Measurements from ENCODE around the gene RPL36AL. TPM values are rescaled to one million over a fixed set of nuclear protein-coding genes. Genes with fewer than 3 reads are reported as not detected.

The RPL36AL gene
- polyA plus RNA-seq, 1 donor (not counting 4 experiments of a cell fraction or from before 2014, with no cell fraction given): 327 TPM

GRCh38 chr14:49623387-49623786 lies 3.0 kb upstream of the RPL36AL start:
- peak overlapping the region; percentile 99 for H3K27ac ChIP-seq (ENCODE audit: control insufficient read depth, insufficient read depth, low read length)
- peaks cover 35% of the 10 kb centered on the region for H3K4me1 ChIP-seq (ENCODE audit: control insufficient read depth, extremely low read depth, insufficient read depth, low read length)
- peaks cover 65% of the 10 kb centered on the region for H3K79me2 ChIP-seq (ENCODE audit: control insufficient read depth, insufficient read depth, low read length)
- peaks cover 0 to 8% of the 10 kb centered on the region in 2 experiments for H3K36me3 ChIP-seq (ENCODE audit: control insufficient read depth in 2 of 2, extremely low read depth in 1 of 2, insufficient read depth in 2 of 2, low read length in 2 of 2)
- H4K20me1 ChIP-seq (ENCODE audit: control insufficient read depth, extremely low read depth, insufficient read depth, low read length): peaks cover 7% of the 10 kb centered on the region
- no peaks in the 10 kb centered on the region for H3K9me3 ChIP-seq (ENCODE audit: control insufficient read depth, low read depth, low read length)
- dilution Hi-C loops (cut with MboI; ENCODE audit: extremely low pct_ligation_motif_present, low sequenced_read_pairs): no loop called here
- DNase-seq (ENCODE audit: low read depth, low spot score): no peak
- peak overlapping the region; percentile 100 for H3K4me2 ChIP-seq (ENCODE audit: control insufficient read depth, extremely low read depth, insufficient read depth, low read depth, low read length)
- no peak for FAIRE-seq
- peak overlapping the region in 2 of 3 experiments; percentile 34 to 44 for H3K4me3 ChIP-seq (ENCODE audit: control insufficient read depth in 2 of 3, extremely low read depth in 1 of 3, insufficient read depth in 2 of 3, low read depth in 1 of 3, low read length in 3 of 3)
- H3K9ac ChIP-seq (ENCODE audit: control insufficient read depth, extremely low read depth, insufficient read depth, low read length): peak overlapping the region; percentile 100
- no peaks in the 10 kb centered on the region for H3K27me3 ChIP-seq (ENCODE audit: control insufficient read depth, extremely low read depth, insufficient read depth, low read length)
- H3K9me1 ChIP-seq (ENCODE audit: control insufficient read depth, extremely low read depth, insufficient read depth, low read length): no peaks in the 10 kb centered on the region
- no peak overlapping the region for H2AFZ ChIP-seq (ENCODE audit: control insufficient read depth, low read length)
- TF ChIP-seq EZH2 (IDR thresholded peaks at IDR 0.05; ENCODE audit: low read length) (no peak), CTCF (optimal IDR thresholded peaks at IDR 0.05 in 1 of 3, IDR thresholded peaks at IDR 0.05 in 1 of 3, conservative IDR thresholded peaks at IDR 0.05 in 1 of 3; ENCODE audit: extremely low read depth in 1 of 3, insufficient read depth in 2 of 3, low read length in 3 of 3) (no peak)

DNA sequence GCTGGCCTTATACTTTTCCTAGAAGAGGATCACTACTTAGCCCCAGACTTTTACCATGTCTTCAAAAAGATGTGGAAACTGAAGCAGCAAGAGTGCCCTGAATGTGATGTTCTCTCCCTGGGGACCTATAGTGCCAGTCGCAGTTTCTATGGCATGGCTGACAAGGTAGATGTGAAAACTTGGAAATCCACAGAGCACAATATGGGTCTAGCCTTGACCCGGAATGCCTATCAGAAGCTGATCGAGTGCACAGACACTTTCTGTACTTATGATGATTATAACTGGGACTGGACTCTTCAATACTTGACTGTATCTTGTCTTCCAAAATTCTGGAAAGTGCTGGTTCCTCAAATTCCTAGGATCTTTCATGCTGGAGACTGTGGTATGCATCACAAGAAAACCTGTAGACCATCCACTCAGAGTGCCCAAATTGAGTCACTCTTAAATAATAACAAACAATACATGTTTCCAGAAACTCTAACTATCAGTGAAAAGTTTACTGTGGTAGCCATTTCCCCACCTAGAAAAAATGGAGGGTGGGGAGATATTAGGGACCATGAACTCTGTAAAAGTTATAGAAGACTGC lies 1.7 kb upstream of the RPL36AL start:
- H3K4me3 ChIP-seq (ENCODE audit: control insufficient read depth in 2 of 3, extremely low read depth in 1 of 3, insufficient read depth in 2 of 3, low read depth in 1 of 3, low read length in 3 of 3): peak overlapping the region; percentile 77 to 100 (median 100)
- H4K20me1 ChIP-seq (ENCODE audit: control insufficient read depth, extremely low read depth, insufficient read depth, low read length): peaks cover 7% of the 10 kb centered on the region
- H3K27ac ChIP-seq (ENCODE audit: control insufficient read depth, insufficient read depth, low read length): peak overlapping the region; percentile 99
- H3K9ac ChIP-seq (ENCODE audit: control insufficient read depth, extremely low read depth, insufficient read depth, low read length): peak overlapping the region; percentile 100
- FAIRE-seq (no peak), DNase-seq (ENCODE audit: low read depth, low spot score) (no peak)
- TF ChIP-seq EZH2 (IDR thresholded peaks at IDR 0.05; ENCODE audit: low read length) (no peak), CTCF (optimal IDR thresholded peaks at IDR 0.05 in 1 of 3, IDR thresholded peaks at IDR 0.05 in 1 of 3, conservative IDR thresholded peaks at IDR 0.05 in 1 of 3; ENCODE audit: extremely low read depth in 1 of 3, insufficient read depth in 2 of 3, low read length in 3 of 3) (no peak)
- H2AFZ ChIP-seq (ENCODE audit: control insufficient read depth, low read length): no peak overlapping the region
- dilution Hi-C loops (cut with MboI; ENCODE audit: extremely low pct_ligation_motif_present, low sequenced_read_pairs): no loop called here
- peaks cover 68% of the 10 kb centered on the region for H3K79me2 ChIP-seq (ENCODE audit: control insufficient read depth, insufficient read depth, low read length)
- H3K4me1 ChIP-seq (ENCODE audit: control insufficient read depth, extremely low read depth, insufficient read depth, low read length): peaks cover 46% of the 10 kb centered on the region
- H3K4me2 ChIP-seq (ENCODE audit: control insufficient read depth, extremely low read depth, insufficient read depth, low read depth, low read length): peak overlapping the region; percentile 100
- H3K36me3 ChIP-seq (ENCODE audit: control insufficient read depth in 2 of 2, extremely low read depth in 1 of 2, insufficient read depth in 2 of 2, low read length in 2 of 2): peaks cover 2 to 14% of the 10 kb centered on the region in 2 experiments
- no peaks in the 10 kb centered on the region for H3K27me3 ChIP-seq (ENCODE audit: control insufficient read depth, extremely low read depth, insufficient read depth, low read length)
- no peaks in the 10 kb centered on the region for H3K9me3 ChIP-seq (ENCODE audit: control insufficient read depth, low read depth, low read length)
- H3K9me1 ChIP-seq (ENCODE audit: control insufficient read depth, extremely low read depth, insufficient read depth, low read length): no peaks in the 10 kb centered on the region

All from keratinocyte (primary cell).